Smooth muscle cell (in vitro differentiated cells): ENCODE results near the gene CHRNA3. TPM values are rescaled to one million over a fixed set of nuclear protein-coding genes. Genes with fewer than 3 reads are reported as not detected.

ENCODE experiments used
- DNase-seq: peaks from one replicate; lab custom pipeline; 2025; ENCODE audit not compliant: unreplicated experiment; lab: John Stamatoyannopoulos, UW
- H2AFZ ChIP-seq: fragments of 200-600 bp; sonication (generic); 2 replicates; pipeline ENCODE4 v1.6.0; 2016; ENCODE audit warnings: antibody characterized with exemption, low read depth, mild to moderate bottlenecking
- H3F3A ChIP-seq: fragments of 200-600 bp; sonication (generic); 2 replicates; pipeline ENCODE4 v1.6.0; 2017; ENCODE audit warnings: antibody characterized with exemption, low read depth
- H3K27ac ChIP-seq: fragments of 200-600 bp; sonication (generic); 2 replicates; pipeline ENCODE4 v1.5.1; 2016; ENCODE audit warnings: low read depth, mild to moderate bottlenecking
- H3K27me3 ChIP-seq: fragments of 200-600 bp; sonication (generic); 2 replicates; pipeline ENCODE4 v1.6.1; 2016; ENCODE audit warnings: low read depth, mild to moderate bottlenecking
- H3K36me3 ChIP-seq: fragments of 200-600 bp; sonication (generic); 2 replicates; pipeline ENCODE4 v1.5.1; 2016; ENCODE audit warnings: low read depth
- H3K4me1 ChIP-seq: fragments of 200-600 bp; sonication (generic); 2 replicates; pipeline ENCODE4 v1.5.1; 2016; ENCODE audit warnings: low read depth
- H3K4me2 ChIP-seq: fragments of 200-600 bp; sonication (generic); 2 replicates; pipeline ENCODE4 v1.6.0; 2016; ENCODE audit warnings: mild to moderate bottlenecking
- H3K4me3 ChIP-seq: fragments of 200-600 bp; sonication (generic); 2 replicates; pipeline ENCODE4 v1.5.1; 2016; ENCODE audit warnings: mild to moderate bottlenecking
- H3K79me2 ChIP-seq: fragments of 200-600 bp; sonication (generic); 2 replicates; pipeline ENCODE4 v1.6.0; 2016; ENCODE audit warnings: low read depth, mild to moderate bottlenecking
- H3K9ac ChIP-seq: fragments of 200-600 bp; sonication (generic); 2 replicates; pipeline ENCODE4 v1.6.0; 2016; ENCODE audit warnings: low read depth
- H3K9me3 ChIP-seq: fragments of 200-600 bp; sonication (generic); replicated peaks from 2 replicates; pipeline ENCODE4 v1.5.1; 2016; ENCODE audit warnings: low read depth
- H4K20me1 ChIP-seq: fragments of 200-600 bp; sonication (generic); 2 replicates; pipeline ENCODE4 v1.6.0; 2016; ENCODE audit warnings: low read depth
- WGBS: methylation state at CpG from one replicate; pipeline ENCODE4 v1.1.7; 2016; ENCODE audit warnings: low lambda C conversion rate; 5-methylcytosine and 5-hydroxymethylcytosine counted together
- polyA plus RNA-seq: library from polyadenylated mRNA; unstranded; fragments of >200 nt; fragmentation: Nextera tagmentation; extraction: Ambion mirVana; gene quantifications from 2 replicates; pipeline ENCODE4 v1.2.1, GENCODE V29; 2016
- total RNA-seq: library from RNA; depleted of rRNA; stranded (reverse); fragments of >200 nt; gene quantifications from 2 replicates; pipeline ENCODE4 v1.2.3, GENCODE V29; 2014
- TF ChIP-seq, protein P1 (sequence below): fragments of 200-600 bp; sonication (generic); IDR thresholded peaks from 2 replicates; pipeline ENCODE4 v1.5.1; 2017; ENCODE audit warnings: borderline replicate concordance, mild to moderate bottlenecking, antibody characterized with exemption; ENCODE audit not compliant: insufficient read depth, poor library complexity, severe bottlenecking

The CHRNA3 gene
- total and polyA plus RNA-seq, 2 experiments from 2014 or later = 0.31 TPM; not detected in 1

DNA sequence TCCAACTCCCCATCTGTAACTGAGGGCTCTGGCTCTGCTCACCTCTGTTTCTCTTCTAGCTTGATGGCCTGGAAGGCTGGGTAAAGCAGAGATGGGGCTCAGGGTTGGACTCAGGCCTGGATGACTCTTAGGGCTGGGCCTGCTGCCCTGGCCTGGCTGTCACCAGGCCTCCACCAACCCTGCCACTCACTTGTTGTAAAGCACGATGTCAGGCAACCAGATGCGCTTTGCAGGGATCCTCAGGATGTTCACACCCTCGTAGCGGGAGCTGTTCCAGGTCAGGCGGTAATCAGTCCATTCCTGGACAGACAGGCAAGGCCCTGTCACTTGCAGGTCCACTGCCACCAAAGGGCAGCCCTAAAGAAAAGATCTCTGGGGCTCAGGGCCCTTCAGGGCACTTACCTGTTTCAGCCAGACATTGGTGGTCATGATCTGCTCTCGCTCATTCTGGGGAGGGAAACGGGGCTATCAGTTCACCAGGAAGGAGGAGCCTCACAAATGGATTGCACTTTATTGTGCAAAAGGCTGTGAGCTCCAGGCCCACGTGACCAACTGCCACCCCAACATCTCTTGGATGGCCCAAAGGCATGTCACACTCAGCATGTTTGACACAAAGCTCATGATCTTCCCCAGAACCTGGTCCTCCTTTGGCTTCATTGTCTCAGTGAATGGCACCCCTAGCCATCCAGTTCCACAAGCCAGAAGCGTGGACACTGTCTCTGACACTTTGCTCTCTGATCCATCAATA lies 10.3 kb upstream of the CHRNA3 start:
- no peaks in the 10 kb centered on the region for H3F3A ChIP-seq
- TF ChIP-seq, protein P1, sequence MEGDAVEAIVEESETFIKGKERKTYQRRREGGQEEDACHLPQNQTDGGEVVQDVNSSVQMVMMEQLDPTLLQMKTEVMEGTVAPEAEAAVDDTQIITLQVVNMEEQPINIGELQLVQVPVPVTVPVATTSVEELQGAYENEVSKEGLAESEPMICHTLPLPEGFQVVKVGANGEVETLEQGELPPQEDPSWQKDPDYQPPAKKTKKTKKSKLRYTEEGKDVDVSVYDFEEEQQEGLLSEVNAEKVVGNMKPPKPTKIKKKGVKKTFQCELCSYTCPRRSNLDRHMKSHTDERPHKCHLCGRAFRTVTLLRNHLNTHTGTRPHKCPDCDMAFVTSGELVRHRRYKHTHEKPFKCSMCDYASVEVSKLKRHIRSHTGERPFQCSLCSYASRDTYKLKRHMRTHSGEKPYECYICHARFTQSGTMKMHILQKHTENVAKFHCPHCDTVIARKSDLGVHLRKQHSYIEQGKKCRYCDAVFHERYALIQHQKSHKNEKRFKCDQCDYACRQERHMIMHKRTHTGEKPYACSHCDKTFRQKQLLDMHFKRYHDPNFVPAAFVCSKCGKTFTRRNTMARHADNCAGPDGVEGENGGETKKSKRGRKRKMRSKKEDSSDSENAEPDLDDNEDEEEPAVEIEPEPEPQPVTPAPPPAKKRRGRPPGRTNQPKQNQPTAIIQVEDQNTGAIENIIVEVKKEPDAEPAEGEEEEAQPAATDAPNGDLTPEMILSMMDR = no peak
- no peak overlapping the region for H3K9ac ChIP-seq
- H3K9me3 ChIP-seq = no peaks in the 10 kb centered on the region
- H3K4me2 ChIP-seq = no peak overlapping the region
- H2AFZ ChIP-seq = no peak overlapping the region
- no peaks in the 10 kb centered on the region for H3K4me1 ChIP-seq
- H3K27ac ChIP-seq = no peak overlapping the region
- no peak for DNase-seq
- H4K20me1 ChIP-seq = no peaks in the 10 kb centered on the region
- no peaks in the 10 kb centered on the region for H3K79me2 ChIP-seq
- peaks cover 32% of the 10 kb centered on the region for H3K27me3 ChIP-seq
- whole genome bisulfite sequencing = 88% methylated on average over 9 of the region's 9 CpGs
- H3K4me3 ChIP-seq = no peak overlapping the region
- H3K36me3 ChIP-seq = no peaks in the 10 kb centered on the region

DNA sequence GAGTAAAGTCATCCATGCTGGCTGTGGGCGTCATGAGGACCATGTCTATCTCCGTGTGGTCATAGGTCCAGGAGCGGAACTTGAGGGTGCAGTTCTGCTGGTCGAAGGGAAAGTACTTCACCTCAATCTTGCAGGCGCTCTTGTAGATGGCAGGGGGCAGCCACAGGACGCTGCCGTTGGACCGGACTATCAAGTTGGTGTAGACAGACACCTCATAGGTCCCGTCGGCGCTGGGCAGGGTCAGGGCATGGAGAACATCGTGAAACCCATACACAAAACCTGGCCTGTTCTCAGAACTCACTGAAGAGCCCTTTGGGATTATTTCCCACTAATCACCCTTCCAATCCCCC lies 8.9 kb upstream of the CHRNA3 start:
- WGBS = 96% methylated on average over 12 of the region's 12 CpGs
- H2AFZ ChIP-seq = no peak overlapping the region

DNA sequence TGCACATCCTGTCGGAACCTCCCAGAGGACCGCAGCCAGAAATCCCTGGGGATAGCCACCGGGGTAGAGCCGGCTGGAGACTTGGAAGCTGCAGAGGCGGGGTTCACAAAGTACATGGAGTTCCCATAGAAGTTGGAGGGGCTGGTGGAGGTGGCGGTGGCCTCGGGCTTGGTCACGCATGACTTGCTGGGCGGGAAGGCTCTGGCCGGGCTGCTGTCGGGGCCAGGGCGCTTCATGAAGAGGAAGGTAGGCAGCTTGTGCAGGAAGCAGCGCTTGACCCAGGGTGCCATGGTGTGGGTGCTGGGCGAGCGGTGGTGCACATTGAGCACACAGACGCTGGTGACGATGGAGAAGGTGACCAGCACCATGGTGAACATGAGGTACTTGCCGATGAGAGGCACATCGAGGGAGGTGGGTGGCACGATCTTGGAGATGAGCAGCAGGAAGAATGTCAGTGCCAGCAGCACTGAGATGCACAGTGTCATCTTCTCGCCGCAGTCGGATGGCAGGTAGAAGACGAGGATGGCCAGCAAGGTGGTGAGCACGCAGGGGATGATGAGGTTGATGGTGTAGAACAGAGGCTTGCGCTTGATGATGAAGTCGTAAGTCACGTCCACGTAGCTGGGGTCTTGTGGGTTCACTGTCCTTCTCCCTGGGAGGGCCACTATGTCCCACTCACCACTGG lies 8.4 kb upstream of the CHRNA3 start:
- Histone ChIP-seq H4K20me1 (no peaks in the 10 kb centered on the region), H3K79me2 (no peaks in the 10 kb centered on the region), H3K4me1 (no peaks in the 10 kb centered on the region), H3K9me3 (no peaks in the 10 kb centered on the region), H3K9ac (no peak overlapping the region), H3K36me3 (no peaks in the 10 kb centered on the region), H3K4me2 (no peak overlapping the region), H2AFZ (no peak overlapping the region), H3K27ac (no peak overlapping the region), H3K4me3 (no peak overlapping the region), H3F3A (no peaks in the 10 kb centered on the region), H3K27me3 (peaks cover 46% of the 10 kb centered on the region)
- WGBS = 94% methylated on average over 29 of the region's 29 CpGs
- TF ChIP-seq, protein P1 = no peak
- no peak for DNase-seq

More for the DNA sequence above, 8.9 kb upstream of the CHRNA3 start:
- Histone ChIP-seq H3K9me3 (no peaks in the 10 kb centered on the region), H3K36me3 (no peaks in the 10 kb centered on the region), H3K4me1 (no peaks in the 10 kb centered on the region), H3K4me2 (no peak overlapping the region), H3K27me3 (peaks cover 41% of the 10 kb centered on the region), H3K79me2 (no peaks in the 10 kb centered on the region), H3F3A (no peaks in the 10 kb centered on the region), H4K20me1 (no peaks in the 10 kb centered on the region), H3K4me3 (no peak overlapping the region), H3K27ac (no peak overlapping the region), H3K9ac (no peak overlapping the region)
- DNase-seq = no peak
- TF ChIP-seq, protein P1 = no peak
